Left lung (tissue), 10 donors: ENCODE measurements around the gene LINGO3. TPM values are rescaled to one million over a fixed set of nuclear protein-coding genes. Genes with fewer than 3 reads are reported as not detected.
A peak's percentile ranks its signal among the peaks of the same experiment; 100 is the strongest.

Source experiments
- ATAC-seq: fragments of 200-7000 bp; cut with Tn5 transposase; one replicate; pipeline ENCODE4 v1.9.1; 2020; ENCODE audit warnings: moderate library complexity
- DNase-seq, 4 donors: peaks; one replicate each; pipeline ENCODE4 v3.0.0-alpha.2; 2013 to 2020
- H3K27ac ChIP-seq, 2 donors: fragments of 200-600 bp; sonication (generic) in 1 of 2; one replicate each; pipeline versions ENCODE4 v1.5.0 to v1.8.0; 2020 to 2021
- H3K27me3 ChIP-seq, 2 donors: fragments of 200-600 bp; sonication (generic) in 1 of 2; one replicate each; pipeline versions ENCODE4 v1.5.0 to v1.8.0; 2020 to 2021
- H3K36me3 ChIP-seq, 2 donors: fragments of 200-600 bp; sonication (generic) in 1 of 2; one replicate each; pipeline versions ENCODE4 v1.5.0 to v1.8.0; 2020 to 2021
- H3K4me1 ChIP-seq, 2 donors: fragments of 200-600 bp; one replicate each; pipeline ENCODE4 v1.8.0; 2021
- H3K4me3 ChIP-seq, 2 donors: fragments of 200-600 bp; sonication (generic) in 1 of 2; one replicate each; pipeline versions ENCODE4 v1.5.0 to v1.8.0; 2020 to 2021; ENCODE audit warnings: mild to moderate bottlenecking in 1 of 2
- H3K9me3 ChIP-seq, 2 donors: fragments of 200-600 bp; sonication (generic) in 1 of 2; one replicate each; pipeline versions ENCODE4 v1.5.0 to v1.8.0; 2020 to 2021
- CTCF ChIP-seq, 2 donors: fragments of 200-600 bp; sonication (generic) in 1 of 2; IDR thresholded peaks; one replicate each; pipeline versions ENCODE4 v1.5.0 to v1.8.0; 2021; ENCODE audit warnings: antibody characterized with exemption in 2 of 2
- intact Hi-C, 2 donors: fragments of 100-400 bp; cut with DNase I; formaldehyde crosslinking; loops; one replicate each; pipeline versions ENCODE4 v1.11.2 to v1.14.2; 2022
- polyA plus RNA-seq, 6 donors: library from polyadenylated mRNA; unstranded; fragments of 120-200 nt; gene quantifications; one replicate each; pipeline ENCODE4 v1.2.1, GENCODE V29; 2013; ENCODE audit not compliant: insufficient read length in 6 of 6
- total RNA-seq, 2 donors: library from RNA; stranded (reverse); fragmentation: NEBNext Ultra II Directional; extraction: Animal tissue kit (Norgen Biotek cat#: 25700); gene quantifications; one replicate each; pipeline ENCODE4 v1.2.1, GENCODE V29; 2021
- donor health status: DM: no; HTN: yes; CAD: no.
- donor health status: DM: no; HTN: no; CAD: no.

Gene LINGO3
- total and polyA plus RNA-seq, 8 donors = 0.10 to 0.17 (median 0.16) TPM; not detected in 5

GRCh38 chr19:2274185-2274711 is 33.7 kb downstream of the LINGO3 start:
- intact Hi-C loops = loop anchor here (5.0 to 10.0 kb wide), 2 partner anchors 37 to 111 kb away; partner anchors contain the start of genes PLEKHJ1 (in 2 of the 2) and SF3A2 (in 2 of the 2)
- no peak for TF ChIP-seq CTCF (IDR thresholded peaks at IDR 0.05)
- H3K4me1 ChIP-seq = peaks cover 35 to 65% of the 10 kb centered on the region in 2 donors
- no peaks in the 10 kb centered on the region for H3K27me3 ChIP-seq
- ATAC-seq = no peak
- DNase-seq = no peak
- H3K9me3 ChIP-seq = no peaks in the 10 kb centered on the region
- H3K36me3 ChIP-seq = peaks cover 0 to 62% of the 10 kb centered on the region in 2 donors
- H3K27ac ChIP-seq = peak overlapping the region in 1 of 2 donors; percentile 77
- peak overlapping the region in 1 of 2 donors; percentile 99 for H3K4me3 ChIP-seq

DNA sequence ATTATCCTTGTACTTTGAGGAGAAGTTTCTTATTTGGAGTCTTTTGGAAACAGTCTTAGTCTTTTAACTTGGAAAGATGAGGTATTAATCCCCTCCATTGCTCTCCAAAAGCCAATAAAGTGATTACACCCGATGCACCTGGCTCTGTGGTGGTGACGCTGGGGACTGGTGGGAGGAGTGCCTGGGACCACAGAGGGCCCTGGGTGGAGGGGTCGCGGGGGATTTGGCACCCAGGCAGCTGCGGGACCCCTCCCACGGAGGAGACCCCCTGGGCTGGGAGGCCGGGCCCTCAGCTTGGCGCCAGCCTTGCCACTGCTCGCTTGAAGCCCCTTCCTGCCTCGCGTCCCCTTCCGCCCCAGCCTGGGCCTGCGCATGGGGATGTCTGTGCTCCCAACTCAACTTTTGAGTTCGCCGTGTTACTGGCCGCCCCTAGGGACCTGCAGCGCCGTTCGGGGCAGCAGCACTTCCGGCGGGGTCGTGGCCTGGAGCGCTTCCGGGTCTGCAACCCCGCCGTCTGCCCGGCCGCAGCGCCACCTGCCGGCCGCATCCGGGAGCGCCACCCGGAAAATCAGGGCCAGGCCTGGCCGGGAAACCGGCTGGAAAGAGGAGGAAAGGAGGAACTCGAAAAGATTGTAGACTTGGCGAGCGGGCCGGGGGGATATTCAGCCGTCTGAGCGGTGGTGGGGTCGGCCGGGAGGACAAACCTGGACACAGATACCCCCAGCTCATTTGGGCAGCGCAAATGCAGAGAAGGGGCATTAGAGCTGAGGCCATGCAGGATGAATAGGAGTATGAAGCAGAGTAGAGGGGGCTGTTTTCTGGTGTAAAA is 34.4 kb downstream of the LINGO3 start:
- no peaks in the 10 kb centered on the region for H3K27me3 ChIP-seq
- DNase-seq = peak in 3 of 4 donors; percentile 70 to 94 (median 76)
- peak overlapping the region in 1 of 2 donors; percentile 99 for H3K4me3 ChIP-seq
- no peaks in the 10 kb centered on the region for H3K9me3 ChIP-seq
- TF ChIP-seq CTCF (IDR thresholded peaks at IDR 0.05) = peak; percentile 96 to 97
- peaks cover 38 to 67% of the 10 kb centered on the region in 2 donors for H3K4me1 ChIP-seq
- peak overlapping the region; percentile 63 to 77 for H3K27ac ChIP-seq
- peaks cover 0 to 57% of the 10 kb centered on the region in 2 donors for H3K36me3 ChIP-seq
- peak; percentile 19 for ATAC-seq
- intact Hi-C loops = loop anchor here (5.0 to 10.0 kb wide), 2 partner anchors 36 to 111 kb away; partner anchors contain the start of genes PLEKHJ1 (in 2 of the 2) and SF3A2 (in 2 of the 2)

- intact Hi-C loops = loop anchor here (5.0 to 10.0 kb wide), 2 partner anchors 34 to 113 kb away; partner anchors contain the start of genes PLEKHJ1 (in 2 of the 2) and SF3A2 (in 2 of the 2)
These were observed 36.5 kb downstream of the LINGO3 start for GRCh38 chr19:2271234-2272103.

More at GRCh38 chr19:2271234-2272103, 36.5 kb downstream of the LINGO3 start:
- H3K4me3 ChIP-seq = peak overlapping the region; percentile 98 to 99
- DNase-seq (peak in 1 of 4 donors; percentile 81), ATAC-seq (no peak)
- H3K27me3 ChIP-seq = no peaks in the 10 kb centered on the region
- H3K27ac ChIP-seq = peak overlapping the region; percentile 91 to 99
- no peak for TF ChIP-seq CTCF (IDR thresholded peaks at IDR 0.05)
- peaks cover 48 to 81% of the 10 kb centered on the region in 2 donors for H3K4me1 ChIP-seq
- H3K36me3 ChIP-seq = peaks cover 0 to 42% of the 10 kb centered on the region in 2 donors
- no peaks in the 10 kb centered on the region for H3K9me3 ChIP-seq
